Ishikawa (cell line): Measurements from ENCODE around the gene MEPCE.

Experiments used
- CEBPB ChIP-seq: IDR thresholded peaks from 2 replicates; pipeline ENCODE4 v1.6.1; 2012
- CREB1 ChIP-seq: IDR thresholded peaks from 2 replicates; pipeline ENCODE4 v1.6.1; 2012; ENCODE audit warnings: low read depth
- EGR1 ChIP-seq: IDR thresholded peaks from 2 replicates; pipeline ENCODE4 v1.6.1; 2012
- EP300 ChIP-seq: IDR thresholded peaks from 2 replicates; pipeline ENCODE4 v1.6.1; 2012; ENCODE audit warnings: borderline replicate concordance
- FOXM1 ChIP-seq: IDR thresholded peaks from 2 replicates; pipeline ENCODE4 v1.6.1; 2012; ENCODE audit warnings: low read depth, borderline replicate concordance
- NFIC ChIP-seq: IDR thresholded peaks from 2 replicates; pipeline ENCODE4 v1.6.1; 2012
- RAD21 ChIP-seq: IDR thresholded peaks from 2 replicates; pipeline ENCODE4 v1.6.1; 2012; ENCODE audit warnings: low read depth
- TAF1 ChIP-seq: IDR thresholded peaks from 2 replicates; pipeline ENCODE4 v1.6.1; 2012; ENCODE audit warnings: low read depth, mild to moderate bottlenecking
- TCF12 ChIP-seq: IDR thresholded peaks from 2 replicates; pipeline ENCODE4 v1.6.1; 2012; ENCODE audit warnings: low read depth
- TEAD4 ChIP-seq: IDR thresholded peaks from 2 replicates; pipeline ENCODE4 v1.6.1; 2012
- YY1 ChIP-seq: IDR thresholded peaks from 2 replicates; pipeline ENCODE4 v1.6.1; 2012; ENCODE audit warnings: low read depth
- ZBTB7A ChIP-seq: IDR thresholded peaks from 2 replicates; pipeline ENCODE4 v1.6.1; 2012; ENCODE audit warnings: low read depth
- TF ChIP-seq, protein P1 (sequence below): IDR thresholded peaks from 2 replicates; pipeline ENCODE4 v1.6.1; 2012
- TF ChIP-seq, protein P2 (sequence below): IDR thresholded peaks from 2 replicates; pipeline ENCODE4 v1.6.1; 2012; ENCODE audit warnings: low read depth, mild to moderate bottlenecking
- TF ChIP-seq, protein P3 (sequence below): IDR thresholded peaks from 2 replicates; pipeline ENCODE4 v1.6.1; 2012

The MEPCE gene

DNA sequence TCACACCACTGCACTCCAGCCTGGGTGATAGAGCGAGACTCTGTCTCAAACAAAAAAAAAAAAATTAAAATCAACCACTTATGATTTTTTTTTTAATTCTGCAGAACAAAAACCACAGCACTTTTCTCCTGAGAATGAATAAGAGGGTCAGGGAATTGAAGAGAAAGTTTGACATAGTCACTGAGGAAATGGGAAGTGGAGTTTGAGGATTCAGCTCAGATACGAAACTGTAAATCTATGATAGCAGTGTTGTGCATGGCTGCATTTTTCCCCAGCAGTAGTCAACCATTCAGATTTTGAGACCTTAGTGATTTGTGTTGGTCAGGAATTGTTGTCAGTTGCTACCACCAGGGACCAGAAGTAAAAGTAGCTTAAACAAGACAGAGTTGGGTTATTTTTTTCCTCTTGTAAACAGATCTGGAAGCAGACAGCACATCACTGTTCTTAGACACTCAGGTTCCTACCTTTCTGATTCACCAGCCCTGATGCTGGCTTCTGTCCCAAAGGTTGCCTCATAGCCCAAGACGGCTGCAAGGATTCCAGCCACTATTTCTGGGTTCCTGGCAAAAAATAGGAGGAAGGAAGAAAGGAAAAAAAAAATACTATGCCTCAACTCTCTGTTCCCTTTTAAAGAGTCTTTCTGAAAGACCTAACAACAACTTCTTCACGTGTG is 36.3 kb upstream of the MEPCE start:
- no peak for TF ChIP-seq RAD21
- no peak for TF ChIP-seq EGR1
- TF ChIP-seq NFIC: no peak
- no peak for TF ChIP-seq EP300

DNA sequence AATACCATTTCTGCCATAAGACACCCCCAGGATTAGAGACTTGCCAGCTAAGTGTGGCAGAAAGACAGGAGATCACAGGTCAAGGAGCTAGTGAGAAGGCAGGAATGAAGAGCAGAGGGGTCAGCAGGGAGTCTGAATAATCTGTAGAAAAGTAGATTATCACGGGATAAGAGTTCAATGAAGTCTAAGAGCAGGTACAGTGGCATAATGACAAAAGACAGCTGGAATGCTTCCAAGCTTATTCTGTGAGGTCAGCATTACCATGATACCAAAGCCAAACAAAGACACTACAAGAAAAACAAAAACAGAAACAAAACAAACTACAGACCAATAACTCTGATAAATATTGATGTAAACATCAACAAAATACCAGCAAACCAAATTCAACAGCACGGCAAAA is 35.6 kb upstream of the MEPCE start:
- TF ChIP-seq EGR1: no peak
- TF ChIP-seq, protein P1, sequence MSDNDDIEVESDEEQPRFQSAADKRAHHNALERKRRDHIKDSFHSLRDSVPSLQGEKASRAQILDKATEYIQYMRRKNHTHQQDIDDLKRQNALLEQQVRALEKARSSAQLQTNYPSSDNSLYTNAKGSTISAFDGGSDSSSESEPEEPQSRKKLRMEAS: no peak
- TF ChIP-seq, protein P2, sequence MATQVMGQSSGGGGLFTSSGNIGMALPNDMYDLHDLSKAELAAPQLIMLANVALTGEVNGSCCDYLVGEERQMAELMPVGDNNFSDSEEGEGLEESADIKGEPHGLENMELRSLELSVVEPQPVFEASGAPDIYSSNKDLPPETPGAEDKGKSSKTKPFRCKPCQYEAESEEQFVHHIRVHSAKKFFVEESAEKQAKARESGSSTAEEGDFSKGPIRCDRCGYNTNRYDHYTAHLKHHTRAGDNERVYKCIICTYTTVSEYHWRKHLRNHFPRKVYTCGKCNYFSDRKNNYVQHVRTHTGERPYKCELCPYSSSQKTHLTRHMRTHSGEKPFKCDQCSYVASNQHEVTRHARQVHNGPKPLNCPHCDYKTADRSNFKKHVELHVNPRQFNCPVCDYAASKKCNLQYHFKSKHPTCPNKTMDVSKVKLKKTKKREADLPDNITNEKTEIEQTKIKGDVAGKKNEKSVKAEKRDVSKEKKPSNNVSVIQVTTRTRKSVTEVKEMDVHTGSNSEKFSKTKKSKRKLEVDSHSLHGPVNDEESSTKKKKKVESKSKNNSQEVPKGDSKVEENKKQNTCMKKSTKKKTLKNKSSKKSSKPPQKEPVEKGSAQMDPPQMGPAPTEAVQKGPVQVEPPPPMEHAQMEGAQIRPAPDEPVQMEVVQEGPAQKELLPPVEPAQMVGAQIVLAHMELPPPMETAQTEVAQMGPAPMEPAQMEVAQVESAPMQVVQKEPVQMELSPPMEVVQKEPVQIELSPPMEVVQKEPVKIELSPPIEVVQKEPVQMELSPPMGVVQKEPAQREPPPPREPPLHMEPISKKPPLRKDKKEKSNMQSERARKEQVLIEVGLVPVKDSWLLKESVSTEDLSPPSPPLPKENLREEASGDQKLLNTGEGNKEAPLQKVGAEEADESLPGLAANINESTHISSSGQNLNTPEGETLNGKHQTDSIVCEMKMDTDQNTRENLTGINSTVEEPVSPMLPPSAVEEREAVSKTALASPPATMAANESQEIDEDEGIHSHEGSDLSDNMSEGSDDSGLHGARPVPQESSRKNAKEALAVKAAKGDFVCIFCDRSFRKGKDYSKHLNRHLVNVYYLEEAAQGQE: no peak
- no peak for TF ChIP-seq CREB1
- no peak for TF ChIP-seq FOXM1
- no peak for TF ChIP-seq YY1
- no peak for TF ChIP-seq RAD21
- TF ChIP-seq TCF12: no peak
- TF ChIP-seq ZBTB7A: no peak
- no peak for TF ChIP-seq TAF1

DNA sequence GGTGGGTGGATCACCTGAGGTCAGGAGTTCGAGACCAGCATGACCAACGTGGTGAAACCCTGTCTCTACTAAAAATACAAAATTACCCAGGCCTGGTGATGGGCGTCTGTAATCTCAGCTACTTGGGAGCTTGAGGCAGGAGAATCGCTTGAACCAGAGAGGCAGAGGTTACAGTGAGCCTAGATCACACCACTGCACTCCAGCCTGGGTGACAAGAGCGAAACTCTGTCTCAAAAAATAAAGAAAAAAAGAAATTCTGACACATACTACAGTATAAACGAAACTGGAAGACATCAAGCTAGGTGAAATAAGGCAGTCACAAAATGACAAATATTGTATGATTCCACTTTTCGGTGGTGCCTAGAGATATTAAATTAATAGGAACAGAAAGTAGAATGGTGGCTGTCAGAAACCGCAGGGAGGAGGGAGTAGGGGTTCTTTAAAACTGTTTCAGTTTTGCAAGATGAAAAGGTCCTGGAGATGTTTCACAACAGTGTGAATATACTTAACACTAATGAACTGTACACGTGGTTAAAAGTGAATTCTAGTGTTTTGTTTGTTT is 33.1 kb upstream of the MEPCE start:
- TF ChIP-seq CREB1 (no peak), ZBTB7A (no peak), CEBPB (no peak)
- TF ChIP-seq, protein P3, sequence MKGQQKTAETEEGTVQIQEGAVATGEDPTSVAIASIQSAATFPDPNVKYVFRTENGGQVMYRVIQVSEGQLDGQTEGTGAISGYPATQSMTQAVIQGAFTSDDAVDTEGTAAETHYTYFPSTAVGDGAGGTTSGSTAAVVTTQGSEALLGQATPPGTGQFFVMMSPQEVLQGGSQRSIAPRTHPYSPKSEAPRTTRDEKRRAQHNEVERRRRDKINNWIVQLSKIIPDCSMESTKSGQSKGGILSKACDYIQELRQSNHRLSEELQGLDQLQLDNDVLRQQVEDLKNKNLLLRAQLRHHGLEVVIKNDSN: no peak

DNA sequence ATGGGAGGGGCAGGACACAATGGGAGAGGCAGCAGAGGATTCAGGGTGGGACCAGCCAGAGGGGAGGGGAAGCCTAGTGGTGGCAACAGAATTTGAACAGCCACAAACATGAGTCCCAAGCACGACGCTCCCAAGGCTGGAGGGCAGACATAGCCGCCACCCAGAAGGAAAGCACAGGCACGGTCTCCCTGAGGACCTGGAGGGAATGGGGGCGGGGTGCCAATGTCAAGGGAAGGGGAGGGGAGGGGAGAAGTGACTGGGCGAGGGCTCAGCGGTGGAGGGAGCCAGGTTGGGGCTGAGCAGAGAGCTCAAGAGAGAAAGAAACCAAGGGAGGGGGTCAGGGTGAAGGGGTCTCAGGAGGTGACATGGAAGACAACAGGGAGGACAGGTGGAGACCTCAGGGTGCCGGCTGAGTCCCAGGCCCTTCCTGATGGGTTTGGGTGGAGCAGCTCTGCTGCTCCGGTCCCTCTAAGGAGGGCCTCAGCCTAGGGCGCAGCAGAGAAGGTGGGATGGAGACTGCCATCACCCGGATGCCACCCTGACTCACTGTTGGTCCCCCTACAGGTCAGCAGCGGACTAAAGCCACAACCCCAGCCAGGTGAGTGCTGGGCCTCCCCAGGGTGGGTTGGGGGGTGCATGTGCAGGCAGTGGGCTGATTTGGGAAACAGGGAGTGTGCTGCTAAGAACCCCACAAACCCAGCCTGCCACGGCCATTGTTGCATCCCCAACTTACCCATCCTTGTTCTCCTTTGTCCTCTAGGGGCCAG is 32.1 kb upstream of the MEPCE start:
- TF ChIP-seq NFIC (no peak), TAF1 (no peak), EP300 (no peak), TCF12 (no peak), CEBPB (no peak), FOXM1 (no peak), TEAD4 (no peak), YY1 (no peak), EGR1 (no peak), ZBTB7A (no peak), RAD21 (no peak), CREB1 (no peak)
- TF ChIP-seq, protein P3: no peak
- TF ChIP-seq, protein P1: no peak
- TF ChIP-seq, protein P2: no peak

DNA sequence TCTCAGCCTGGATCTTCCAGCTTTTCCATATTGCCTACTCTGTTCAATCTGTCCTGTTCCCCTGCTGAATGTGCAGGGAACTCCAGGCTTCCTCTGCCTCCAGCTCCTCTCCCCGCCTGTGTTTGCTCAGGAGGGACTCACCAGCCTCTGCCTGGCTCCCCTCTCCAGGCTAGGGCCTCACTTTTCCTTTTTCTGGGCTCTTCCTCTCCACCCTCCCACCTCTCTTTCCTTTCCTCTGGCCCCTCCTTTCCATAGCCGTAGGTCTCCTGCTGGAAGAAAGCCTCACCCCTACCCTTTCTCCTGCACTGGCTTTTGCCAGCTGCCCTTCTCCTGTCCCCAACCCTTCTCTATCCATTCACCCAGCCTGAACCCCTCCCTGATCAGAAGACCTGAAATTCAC is 31.4 kb upstream of the MEPCE start:
- TF ChIP-seq TCF12 (no peak), EGR1 (no peak), FOXM1 (no peak), TAF1 (no peak), ZBTB7A (no peak), TEAD4 (no peak), CREB1 (no peak), CEBPB (no peak), RAD21 (no peak), NFIC (no peak), YY1 (no peak), EP300 (no peak)
- TF ChIP-seq, protein P2: no peak
- TF ChIP-seq, protein P1: no peak
- TF ChIP-seq, protein P3: no peak
